ENCODE data around the gene MYH16.

DNA sequence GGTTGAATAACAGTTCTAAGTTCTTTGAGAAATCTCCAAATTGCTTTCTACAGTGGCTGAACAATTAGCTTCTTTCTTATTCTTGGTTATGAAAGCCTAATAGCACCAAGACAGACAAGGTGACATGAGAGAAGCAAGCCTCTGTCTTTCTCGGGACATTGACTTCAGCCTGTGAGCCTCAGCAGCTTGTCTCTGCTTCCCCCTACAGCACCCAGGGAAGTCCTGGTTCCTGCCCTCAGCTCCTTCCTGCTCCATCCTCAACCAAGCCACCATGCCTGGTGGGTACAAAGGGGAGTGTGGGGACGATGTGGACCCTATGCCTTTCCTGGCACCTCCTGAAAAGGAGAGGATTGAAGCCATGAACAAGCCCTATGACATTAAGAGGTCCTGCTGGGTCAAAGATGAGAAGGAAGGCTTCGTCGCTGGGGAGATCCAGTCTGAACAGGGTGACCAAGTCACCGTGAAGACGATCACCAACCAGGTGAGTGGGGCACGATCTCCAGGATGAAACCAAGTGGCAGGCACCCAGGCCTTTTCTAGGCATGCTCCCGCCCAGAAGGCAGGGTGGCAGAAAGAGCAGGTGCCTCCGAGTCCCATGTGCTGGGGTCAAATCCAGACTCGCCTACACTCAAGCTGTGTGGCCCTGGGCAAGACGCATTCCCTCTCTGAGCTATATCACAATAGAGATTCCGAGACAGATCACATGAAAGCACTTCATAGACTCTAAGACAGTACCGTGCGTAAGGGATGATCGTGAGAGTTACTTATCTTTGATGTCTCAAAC is 33.9 kb upstream of the MYH16 start:
- TF ChIP-seq EZH2 (IDR thresholded peaks at IDR 0.05; ENCODE audit: insufficient read depth, poor library complexity, severe bottlenecking) (no peak), EZH2phosphoT487 (IDR thresholded peaks at IDR 0.05; ENCODE audit: insufficient read depth, low read depth) (no peak)

Measured in GM23248 (cell line).